B cell (primary cell): ENCODE results near the gene ADM2.

Experiments
- EZH2 ChIP-seq: IDR thresholded peaks from 2 replicates; pipeline ENCODE4 v1.6.1; 2012; ENCODE audit warnings: borderline replicate concordance, low read depth, mild to moderate bottlenecking, moderate library complexity, low read length; ENCODE audit not compliant: insufficient read depth, poor library complexity, severe bottlenecking
- TF ChIP-seq, protein P1 (sequence below): fragments of 200-600 bp; IDR thresholded peaks from one replicate; pipeline ENCODE4 v1.8.0; 2022; ENCODE audit warnings: antibody characterized with exemption, mild to moderate bottlenecking

DNA sequence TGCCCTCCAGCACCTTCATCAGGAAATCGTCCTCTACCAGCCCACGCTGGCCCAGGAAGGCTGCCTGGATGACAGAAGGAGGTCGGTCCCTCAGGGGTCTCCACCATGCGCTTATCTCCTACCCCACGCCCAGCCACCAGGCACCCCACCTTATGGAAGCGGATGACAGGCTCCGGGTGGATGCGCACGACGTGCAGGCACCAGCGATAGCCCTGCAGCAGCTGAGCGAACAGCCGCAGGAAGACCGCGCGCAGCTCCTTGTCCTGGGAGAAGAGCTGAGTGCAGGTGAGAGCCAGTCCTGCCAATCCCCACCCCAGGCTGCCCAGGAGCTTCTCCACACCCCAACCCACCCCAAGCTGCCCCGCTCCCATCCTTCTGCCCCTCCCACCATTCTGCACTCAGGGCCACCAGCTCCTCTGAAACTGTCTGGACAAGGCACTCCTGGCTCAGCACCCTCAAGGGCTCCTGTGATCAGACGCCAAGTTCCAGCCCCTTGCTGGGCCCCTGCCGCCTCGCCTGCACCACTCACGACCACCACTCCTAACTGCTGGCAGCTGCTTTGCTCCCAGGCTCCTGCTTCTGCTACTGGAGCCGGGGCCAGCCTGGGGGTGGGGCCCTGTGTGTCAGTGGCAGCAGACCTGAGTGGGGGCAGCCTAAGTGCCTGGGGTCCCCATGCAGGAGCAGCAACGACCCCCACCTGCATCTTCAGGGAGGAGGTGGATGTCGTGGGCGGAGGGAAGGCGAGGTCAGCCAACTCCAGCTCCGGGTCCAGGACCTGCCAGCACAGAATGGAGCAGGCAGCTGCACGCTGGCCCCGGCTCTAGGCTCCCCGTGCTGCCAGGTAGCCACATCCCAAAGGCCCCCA is 16.0 kb upstream of the ADM2 start:
- TF ChIP-seq, protein P1, sequence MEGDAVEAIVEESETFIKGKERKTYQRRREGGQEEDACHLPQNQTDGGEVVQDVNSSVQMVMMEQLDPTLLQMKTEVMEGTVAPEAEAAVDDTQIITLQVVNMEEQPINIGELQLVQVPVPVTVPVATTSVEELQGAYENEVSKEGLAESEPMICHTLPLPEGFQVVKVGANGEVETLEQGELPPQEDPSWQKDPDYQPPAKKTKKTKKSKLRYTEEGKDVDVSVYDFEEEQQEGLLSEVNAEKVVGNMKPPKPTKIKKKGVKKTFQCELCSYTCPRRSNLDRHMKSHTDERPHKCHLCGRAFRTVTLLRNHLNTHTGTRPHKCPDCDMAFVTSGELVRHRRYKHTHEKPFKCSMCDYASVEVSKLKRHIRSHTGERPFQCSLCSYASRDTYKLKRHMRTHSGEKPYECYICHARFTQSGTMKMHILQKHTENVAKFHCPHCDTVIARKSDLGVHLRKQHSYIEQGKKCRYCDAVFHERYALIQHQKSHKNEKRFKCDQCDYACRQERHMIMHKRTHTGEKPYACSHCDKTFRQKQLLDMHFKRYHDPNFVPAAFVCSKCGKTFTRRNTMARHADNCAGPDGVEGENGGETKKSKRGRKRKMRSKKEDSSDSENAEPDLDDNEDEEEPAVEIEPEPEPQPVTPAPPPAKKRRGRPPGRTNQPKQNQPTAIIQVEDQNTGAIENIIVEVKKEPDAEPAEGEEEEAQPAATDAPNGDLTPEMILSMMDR, result no peak
- TF ChIP-seq EZH2, result no peak
